Psoas muscle (tissue), 8 donors: Measurements from ENCODE around the gene CAPN9. TPM values are rescaled to one million over a fixed set of nuclear protein-coding genes. Genes with fewer than 3 reads are reported as not detected.

Experiments
- ATAC-seq, 4 donors: fragments of 200-7000 bp; cut with Tn5 transposase; one replicate each; pipeline ENCODE4 v1.9.1; 2020; ENCODE audit warnings: moderate library complexity in 3 of 4, mild to moderate bottlenecking in 2 of 4
- DNase-seq, 2 donors: peaks; one replicate each; pipeline ENCODE4 v3.0.0-alpha.2; 2020
- H3K27ac ChIP-seq: fragments of 200-600 bp; one replicate; pipeline ENCODE4 v1.8.0; 2022
- H3K27me3 ChIP-seq, 3 donors: fragments of 200-600 bp in 1 of 3; one replicate each; pipeline versions ENCODE4 v1.6.1 to v1.8.0; 2013 to 2022; ENCODE audit warnings: low read length in 2 of 3, mild to moderate bottlenecking in 2 of 3, moderate library complexity in 1 of 3; ENCODE audit not compliant: insufficient read depth in 3 of 3
- H3K36me3 ChIP-seq, 2 donors: fragments of 200-600 bp in 1 of 2; one replicate each; pipeline versions ENCODE4 v1.6.1 to v1.8.0; 2013 to 2022; ENCODE audit warnings: low read depth in 1 of 2, mild to moderate bottlenecking in 1 of 2, moderate library complexity in 1 of 2; ENCODE audit not compliant: insufficient read depth in 1 of 2
- H3K4me1 ChIP-seq: fragments of 200-600 bp; one replicate; pipeline ENCODE4 v1.8.0; 2022
- H3K4me3 ChIP-seq: fragments of 200-600 bp; one replicate; pipeline ENCODE4 v1.8.0; 2022; ENCODE audit warnings: mild to moderate bottlenecking
- H3K9me3 ChIP-seq: fragments of 200-600 bp; one replicate; pipeline ENCODE4 v1.8.0; 2022
- CTCF ChIP-seq: fragments of 200-600 bp; IDR thresholded peaks from one replicate; pipeline ENCODE4 v1.8.0; 2022; ENCODE audit warnings: antibody characterized with exemption
- WGBS, 3 donors: extraction: QIAGEN DNeasy Blood & Tissue Kit; methylation state at CpG; one replicate each; pipeline versions ENCODE4 v1.1.6 to v1.1.7; 2013; 5-methylcytosine and 5-hydroxymethylcytosine counted together
- intact Hi-C, 2 donors: fragments of 100-400 bp; cut with DNase I; formaldehyde crosslinking; loops; one replicate each; pipeline versions ENCODE4 v1.11.0 to v1.14.2; 2022
- polyA plus RNA-seq, 3 donors: library from polyadenylated mRNA; stranded (reverse); fragments of 200-250 nt; gene quantifications; one replicate each; pipeline ENCODE4 v1.2.3, GENCODE V29; 2013
- total RNA-seq, 4 donors: library from RNA; stranded (reverse); fragmentation: NEBNext Ultra II Directional in 2 of 4; extraction: Animal tissue kit (Norgen Biotek cat#: 25700) in 2 of 4; gene quantifications; one replicate each; pipeline versions ENCODE4 v1.2.1 to v1.2.4, GENCODE V29; 2021 to 2023
- donor health status: healthy with polysubstance abuse.
- donor health status: DM: no; HTN: no; CAD: no; lungs with moderate emphysema.
- donor health status: Bipolar disorder and iron deficiency.
- donor health status: healthy.
- donor health status: DM: yes; HTN: yes; CAD: no.
- donor health status: DM: no; HTN: no; CAD: no.
- donor health status: DM: no; HTN: no; CAD: no.
- donor health status: DM: yes; HTN: yes; CAD: no.

CAPN9 gene
- total and polyA plus RNA-seq, 7 donors, result 0.03 TPM; not detected in 6

- H3K9me3 ChIP-seq, result no peaks in the 10 kb centered on the region
- DNase-seq (no peak), ATAC-seq (peak; percentile 79 to 87 (median 83))
- intact Hi-C loops, result loop anchor here in 1 of 2 donors (5.0 kb wide), 1 partner anchor 37 kb away; no protein-coding TSS in a partner anchor
- 25 to 37% (median 28%) methylated on average over 11 of the region's 11 CpGs for WGBS, 3 donors
- H3K4me3 ChIP-seq, result peak overlapping the region; percentile 39
- H3K27ac ChIP-seq, result peak overlapping the region; percentile 89
- no peaks in the 10 kb centered on the region for H3K36me3 ChIP-seq
- no peak for TF ChIP-seq CTCF
- H3K27me3 ChIP-seq, result no peaks in the 10 kb centered on the region
- peaks cover 56% of the 10 kb centered on the region for H3K4me1 ChIP-seq
Observed at GRCh38 chr1:230824919-230825721, 77.9 kb downstream of the CAPN9 start.

- 36 to 57% (median 37%) methylated on average over 3 of the region's 3 CpGs for WGBS, 3 donors
- intact Hi-C loops, result no loop called here
- H3K27ac ChIP-seq, result peak overlapping the region; percentile 89
- H3K4me3 ChIP-seq, result peak overlapping the region; percentile 39
- H3K9me3 ChIP-seq, result no peaks in the 10 kb centered on the region
- no peak for TF ChIP-seq CTCF
- ATAC-seq (peak; percentile 6 to 20 (median 16)), DNase-seq (no peak)
- H3K27me3 ChIP-seq, result no peaks in the 10 kb centered on the region
- peaks cover 56% of the 10 kb centered on the region for H3K4me1 ChIP-seq
- no peaks in the 10 kb centered on the region for H3K36me3 ChIP-seq
Observed at GRCh38 chr1:230825761-230826160, 78.6 kb downstream of the CAPN9 start.

- no peak for DNase-seq
- peak in 1 of 4 donors; percentile 14 for ATAC-seq
- intact Hi-C loops, result no loop called here
- H3K36me3 ChIP-seq, result no peaks in the 10 kb centered on the region
- WGBS, 3 donors, result 44 to 52% (median 45%) methylated on average over 9 of the region's 9 CpGs
- no peak for TF ChIP-seq CTCF
- H3K27ac ChIP-seq, result peak overlapping the region; percentile 89
- H3K4me1 ChIP-seq, result peaks cover 56% of the 10 kb centered on the region
- no peaks in the 10 kb centered on the region for H3K9me3 ChIP-seq
- H3K4me3 ChIP-seq, result peak overlapping the region; percentile 39
- no peaks in the 10 kb centered on the region for H3K27me3 ChIP-seq
Observed at GRCh38 chr1:230826166-230826875, 79.1 kb downstream of the CAPN9 start.

- DNase-seq (no peak), ATAC-seq (no peak)
- Histone ChIP-seq H3K4me1 (peaks cover 55% of the 10 kb centered on the region), H3K27ac (peak overlapping the region; percentile 89), H3K9me3 (no peaks in the 10 kb centered on the region), H3K36me3 (no peaks in the 10 kb centered on the region), H3K27me3 (no peaks in the 10 kb centered on the region), H3K4me3 (no peak overlapping the region)
- intact Hi-C loops, result no loop called here
- WGBS, 3 donors, result 35 to 54% (median 54%) methylated on average over 7 of the region's 7 CpGs
- no peak for TF ChIP-seq CTCF
Observed at GRCh38 chr1:230827081-230827681, 80.0 kb downstream of the CAPN9 start.
